GM10266 (cell line): Measurements from ENCODE around the gene MRPS16.

Experiments used
- DNase-seq: peaks from one replicate; pipeline ENCODE4 v3.0.0; 2012; ENCODE audit errors: extremely low spot score
- CTCF ChIP-seq: IDR thresholded peaks from 2 replicates; pipeline ENCODE4 v1.5.1; 2012; ENCODE audit warnings: mild to moderate bottlenecking, low read depth; ENCODE audit not compliant: control insufficient read depth, insufficient read depth; ENCODE audit errors: missing control alignments

MRPS16 gene

GRCh38 chr10:73225518-73225917, 26.9 kb downstream of the MRPS16 start:
- no peak for TF ChIP-seq CTCF
- DNase-seq, result no peak

- DNase-seq, result no peak
- TF ChIP-seq CTCF, result no peak
Observed at GRCh38 chr10:73220989-73221388, 31.5 kb downstream of the MRPS16 start.

GRCh38 chr10:73219384-73219783, 33.1 kb downstream of the MRPS16 start:
- TF ChIP-seq CTCF, result no peak
- DNase-seq, result no peak

GRCh38 chr10:73218431-73219191, 33.8 kb downstream of the MRPS16 start:
- DNase-seq, result peak; percentile 8
- TF ChIP-seq CTCF, result peak; percentile 41

GRCh38 chr10:73217628-73218027, 34.8 kb downstream of the MRPS16 start:
- DNase-seq, result no peak
- no peak for TF ChIP-seq CTCF

- no peak for DNase-seq
- no peak for TF ChIP-seq CTCF
Observed at GRCh38 chr10:73215749-73216148, 36.7 kb downstream of the MRPS16 start.

- no peak for TF ChIP-seq CTCF
- DNase-seq, result no peak
Observed at GRCh38 chr10:73211106-73211811, 41.2 kb downstream of the MRPS16 start.
